Mammary epithelial cell (primary cell): ENCODE data around the gene HIF1A.
"Not testable (repeated sequence)": the region's sequence is repeated elsewhere in the genome, so short reads cannot be mapped to it uniquely, and the experiment has no call there.

Experiments used
- CTCF ChIP-seq, 2 donors: IDR thresholded peaks in 1 of 2; conservative IDR thresholded peaks in 1 of 2; 2 replicates each; pipeline ENCODE4 v1.5.1; 2011 to 2012; ENCODE audit warnings: inconsistent platforms in 2 of 2, low read length in 2 of 2, mild to moderate bottlenecking in 2 of 2, control low read depth in 1 of 2, low read depth in 1 of 2; ENCODE audit not compliant: insufficient read depth in 1 of 2; ENCODE audit errors: extremely low read depth in 1 of 2
- EZH2 ChIP-seq: IDR thresholded peaks from 2 replicates; pipeline ENCODE4 v1.6.1; 2012; ENCODE audit warnings: low read length, inconsistent platforms, borderline replicate concordance

- TF ChIP-seq CTCF (conservative IDR thresholded peaks at IDR 0.05 in 1 of 2, IDR thresholded peaks at IDR 0.05 in 1 of 2; ENCODE audit: extremely low read depth in 1 of 2, insufficient read depth in 1 of 2, low read depth in 1 of 2, low read length in 2 of 2); EZH2: not testable (repeated sequence)
Measured at GRCh38 chr14:61707774-61708173, 12.5 kb downstream of the HIF1A start.
